OCI-LY3 (cell line): ENCODE results near the gene IL13RA2.

Experiments used
- H2AFZ ChIP-seq: fragments of 200-600, 300-600 bp; shearing (Covaris generic); 2 replicates; pipeline ENCODE4 v1.6.0; 2014; ENCODE audit warnings: antibody characterized with exemption, low read depth, low read length
- H3K27ac ChIP-seq: fragments of 200-600, 300-600 bp; sonication (generic); 2 replicates; pipeline ENCODE4 v1.5.1; 2014; ENCODE audit warnings: mild to moderate bottlenecking, low read length, moderate library complexity, mixed read lengths
- H3K27me3 ChIP-seq: fragments of 200-600, 300-600 bp; sonication (generic); 2 replicates; pipeline ENCODE4 v1.6.1; 2014; ENCODE audit warnings: low read depth, low read length, mixed read lengths
- H3K36me3 ChIP-seq: fragments of 200-600, 300-600 bp; sonication (generic); replicated peaks from 2 replicates; pipeline ENCODE3; 2014; ENCODE audit warnings: low read depth, low read length, mixed read lengths
- H3K4me1 ChIP-seq: fragments of 300-600, 200-600 bp; sonication (generic); 2 replicates; pipeline ENCODE4 v1.6.1; 2014; ENCODE audit warnings: low read length, mixed read lengths
- H3K4me2 ChIP-seq: fragments of 200-600, 300-600 bp; sonication (generic); 2 replicates; pipeline ENCODE4 v1.6.1; 2014; ENCODE audit warnings: low read length, mixed read lengths
- H3K4me3 ChIP-seq: fragments of 300-600, 200-600 bp; sonication (generic); 2 replicates; pipeline ENCODE4 v1.5.1; 2014; ENCODE audit warnings: antibody characterized with exemption, mild to moderate bottlenecking, low read length, moderate library complexity
- H3K79me2 ChIP-seq: fragments of 300-600, 200-600 bp; shearing (Covaris generic); 2 replicates; pipeline ENCODE4 v1.6.1; 2014; ENCODE audit warnings: mild to moderate bottlenecking, low read length, mixed read lengths
- H3K9ac ChIP-seq: fragments of 300-600, 200-600 bp; shearing (Covaris generic); 2 replicates; pipeline ENCODE4 v1.6.0; 2014; ENCODE audit warnings: mild to moderate bottlenecking, low read length, moderate library complexity
- H3K9me3 ChIP-seq: fragments of 200-600, 300-600 bp; shearing (Covaris generic); 2 replicates; pipeline ENCODE4 v1.6.1; 2014; ENCODE audit warnings: low read length, mixed read lengths; ENCODE audit not compliant: insufficient read depth
- H4K20me1 ChIP-seq: fragments of 200-600, 300-600 bp; sonication (generic); 2 replicates; pipeline ENCODE4 v1.6.1; 2016; ENCODE audit warnings: low read length, mixed read lengths; ENCODE audit not compliant: insufficient read depth
- EZH2phosphoT487 ChIP-seq: fragments of 200-600 bp; shearing (Covaris generic); IDR thresholded peaks from 2 replicates; pipeline ENCODE4 v1.6.1; 2018; ENCODE audit warnings: antibody characterized with exemption, mixed run types, low read depth
- TF ChIP-seq, protein P1 (sequence below): fragments of 200-600, 300-600 bp; sonication (generic); IDR thresholded peaks from 2 replicates; pipeline ENCODE4 v1.5.1; 2014; ENCODE audit warnings: antibody characterized with exemption, low read length, low read depth

Gene IL13RA2

DNA sequence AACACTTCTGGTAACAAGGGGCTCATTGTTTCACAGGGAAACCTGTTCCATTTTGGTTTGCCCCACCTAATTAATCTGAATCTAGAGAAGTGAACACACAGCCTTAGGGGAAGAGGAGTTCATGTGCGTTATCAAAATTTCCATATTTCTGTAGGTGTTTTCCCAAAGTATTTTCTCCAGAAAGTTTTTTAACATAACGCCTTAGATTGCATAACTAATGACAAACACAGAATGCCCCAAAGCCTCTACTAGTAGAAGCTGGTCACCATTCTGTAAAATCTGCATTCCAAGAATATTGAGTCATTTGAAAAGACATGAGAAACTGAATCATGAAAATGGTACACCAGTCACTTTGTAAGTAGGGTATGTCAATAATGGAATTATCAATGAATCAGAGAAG lies 41.1 kb downstream of the IL13RA2 start:
- Histone ChIP-seq H2AFZ (no peak overlapping the region), H4K20me1 (no peaks in the 10 kb centered on the region), H3K4me2 (no peak overlapping the region), H3K27ac (no peak overlapping the region), H3K4me3 (no peak overlapping the region), H3K4me1 (no peaks in the 10 kb centered on the region), H3K9me3 (no peaks in the 10 kb centered on the region), H3K79me2 (no peaks in the 10 kb centered on the region), H3K27me3 (no peaks in the 10 kb centered on the region), H3K36me3 (no peaks in the 10 kb centered on the region), H3K9ac (no peak overlapping the region)
- TF ChIP-seq EZH2phosphoT487: no peak
- TF ChIP-seq, protein P1, sequence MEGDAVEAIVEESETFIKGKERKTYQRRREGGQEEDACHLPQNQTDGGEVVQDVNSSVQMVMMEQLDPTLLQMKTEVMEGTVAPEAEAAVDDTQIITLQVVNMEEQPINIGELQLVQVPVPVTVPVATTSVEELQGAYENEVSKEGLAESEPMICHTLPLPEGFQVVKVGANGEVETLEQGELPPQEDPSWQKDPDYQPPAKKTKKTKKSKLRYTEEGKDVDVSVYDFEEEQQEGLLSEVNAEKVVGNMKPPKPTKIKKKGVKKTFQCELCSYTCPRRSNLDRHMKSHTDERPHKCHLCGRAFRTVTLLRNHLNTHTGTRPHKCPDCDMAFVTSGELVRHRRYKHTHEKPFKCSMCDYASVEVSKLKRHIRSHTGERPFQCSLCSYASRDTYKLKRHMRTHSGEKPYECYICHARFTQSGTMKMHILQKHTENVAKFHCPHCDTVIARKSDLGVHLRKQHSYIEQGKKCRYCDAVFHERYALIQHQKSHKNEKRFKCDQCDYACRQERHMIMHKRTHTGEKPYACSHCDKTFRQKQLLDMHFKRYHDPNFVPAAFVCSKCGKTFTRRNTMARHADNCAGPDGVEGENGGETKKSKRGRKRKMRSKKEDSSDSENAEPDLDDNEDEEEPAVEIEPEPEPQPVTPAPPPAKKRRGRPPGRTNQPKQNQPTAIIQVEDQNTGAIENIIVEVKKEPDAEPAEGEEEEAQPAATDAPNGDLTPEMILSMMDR: no peak

DNA sequence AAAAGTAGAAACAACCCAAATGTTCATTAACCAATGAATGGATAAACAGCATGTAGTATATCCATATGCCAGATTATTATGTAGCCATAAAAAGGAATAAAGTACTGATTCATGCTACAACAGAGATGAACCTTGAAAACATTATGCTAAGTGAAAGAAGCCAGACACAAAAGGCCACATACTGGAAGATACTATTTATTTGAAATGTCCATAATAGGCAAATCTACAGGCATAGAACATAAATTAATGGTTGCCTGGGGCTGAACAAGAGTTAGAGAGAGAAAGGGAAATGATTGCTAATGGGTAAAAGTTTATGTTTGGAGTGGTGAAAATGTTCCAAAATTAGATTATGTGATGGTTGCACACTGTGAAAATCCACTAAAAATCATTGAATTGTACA lies 44.4 kb downstream of the IL13RA2 start:
- Histone ChIP-seq H3K36me3 (no peaks in the 10 kb centered on the region), H3K79me2 (no peaks in the 10 kb centered on the region), H3K9ac (no peak overlapping the region), H3K4me3 (no peak overlapping the region), H3K27ac (no peak overlapping the region), H3K4me1 (no peaks in the 10 kb centered on the region), H3K9me3 (no peaks in the 10 kb centered on the region), H3K4me2 (no peak overlapping the region), H2AFZ (no peak overlapping the region), H4K20me1 (no peaks in the 10 kb centered on the region), H3K27me3 (no peaks in the 10 kb centered on the region)
- TF ChIP-seq, protein P1: no peak
- TF ChIP-seq EZH2phosphoT487: no peak

DNA sequence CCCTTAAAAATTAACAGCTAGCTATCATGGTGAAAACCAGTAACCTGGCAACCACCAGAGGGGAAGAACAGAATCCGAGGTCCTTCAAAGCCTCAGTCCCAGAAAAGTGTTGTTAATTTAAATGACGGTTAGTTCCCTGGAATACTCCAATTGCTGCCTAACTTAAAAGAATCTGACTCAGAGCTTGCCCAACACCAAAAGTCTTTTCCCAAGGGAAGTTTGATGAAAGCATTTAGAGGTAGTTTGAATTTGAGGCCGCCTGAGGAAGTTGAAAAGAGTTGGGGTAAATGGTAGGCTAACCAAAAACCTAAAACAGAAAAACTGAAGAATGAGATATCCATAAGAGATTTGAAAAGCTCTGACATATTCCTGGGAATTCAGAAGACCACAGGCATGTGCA lies 46.6 kb downstream of the IL13RA2 start:
- Histone ChIP-seq H3K79me2 (no peaks in the 10 kb centered on the region), H2AFZ (no peak overlapping the region), H3K4me1 (no peaks in the 10 kb centered on the region), H3K27me3 (no peaks in the 10 kb centered on the region), H3K9me3 (no peaks in the 10 kb centered on the region), H4K20me1 (no peaks in the 10 kb centered on the region), H3K36me3 (no peaks in the 10 kb centered on the region), H3K9ac (no peak overlapping the region), H3K27ac (no peak overlapping the region), H3K4me2 (no peak overlapping the region), H3K4me3 (no peak overlapping the region)
- TF ChIP-seq EZH2phosphoT487: no peak
- TF ChIP-seq, protein P1: no peak

DNA sequence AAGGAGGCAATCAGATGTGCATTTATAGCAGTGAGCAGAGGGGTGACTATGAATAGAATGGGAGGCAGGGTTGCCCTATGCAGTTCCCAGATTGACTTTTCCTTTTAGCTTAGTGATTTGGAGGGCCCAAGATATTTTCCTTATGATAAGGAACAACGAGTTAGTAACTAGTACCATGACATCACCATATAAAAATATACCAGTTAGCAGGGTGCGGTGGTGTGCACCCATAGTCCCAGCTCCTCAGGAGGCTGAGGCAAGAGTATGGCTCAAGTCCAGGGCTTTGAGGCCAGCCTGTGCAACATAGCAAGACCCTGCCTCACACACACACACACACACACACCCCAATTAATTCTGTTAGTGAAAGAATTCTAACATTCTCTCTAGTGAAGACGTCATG lies 53.0 kb downstream of the IL13RA2 start:
- H3K4me3 ChIP-seq: no peak overlapping the region
- no peak overlapping the region for H3K27ac ChIP-seq
- TF ChIP-seq, protein P1: no peak
- no peak for TF ChIP-seq EZH2phosphoT487
- H3K9ac ChIP-seq: no peak overlapping the region
- H3K27me3 ChIP-seq: no peaks in the 10 kb centered on the region
- no peaks in the 10 kb centered on the region for H4K20me1 ChIP-seq
- H2AFZ ChIP-seq: no peak overlapping the region
- no peaks in the 10 kb centered on the region for H3K36me3 ChIP-seq
- no peaks in the 10 kb centered on the region for H3K9me3 ChIP-seq
- no peak overlapping the region for H3K4me2 ChIP-seq
- H3K4me1 ChIP-seq: no peaks in the 10 kb centered on the region
- H3K79me2 ChIP-seq: no peaks in the 10 kb centered on the region
